SK-N-MC (cell line): ENCODE data around the gene FLNA.

ENCODE experiments used
- EZH2 ChIP-seq: fragments of 200-600 bp; sonication (generic); IDR thresholded peaks from one replicate; pipeline ENCODE4 v1.6.1; 2017; ENCODE audit warnings: antibody characterized with exemption
- FOXP2 ChIP-seq: optimal IDR thresholded peaks from 2 replicates; pipeline ENCODE3; 2011; ENCODE audit warnings: mild to moderate bottlenecking, moderate library complexity; ENCODE audit not compliant: insufficient read depth; ENCODE audit errors: extremely low read length, control extremely low read depth
- POLR2AphosphoS5 ChIP-seq: IDR thresholded peaks from 2 replicates; pipeline ENCODE4 v1.6.1; 2012; ENCODE audit warnings: mild to moderate bottlenecking, low read depth, low read length, borderline replicate concordance

DNA sequence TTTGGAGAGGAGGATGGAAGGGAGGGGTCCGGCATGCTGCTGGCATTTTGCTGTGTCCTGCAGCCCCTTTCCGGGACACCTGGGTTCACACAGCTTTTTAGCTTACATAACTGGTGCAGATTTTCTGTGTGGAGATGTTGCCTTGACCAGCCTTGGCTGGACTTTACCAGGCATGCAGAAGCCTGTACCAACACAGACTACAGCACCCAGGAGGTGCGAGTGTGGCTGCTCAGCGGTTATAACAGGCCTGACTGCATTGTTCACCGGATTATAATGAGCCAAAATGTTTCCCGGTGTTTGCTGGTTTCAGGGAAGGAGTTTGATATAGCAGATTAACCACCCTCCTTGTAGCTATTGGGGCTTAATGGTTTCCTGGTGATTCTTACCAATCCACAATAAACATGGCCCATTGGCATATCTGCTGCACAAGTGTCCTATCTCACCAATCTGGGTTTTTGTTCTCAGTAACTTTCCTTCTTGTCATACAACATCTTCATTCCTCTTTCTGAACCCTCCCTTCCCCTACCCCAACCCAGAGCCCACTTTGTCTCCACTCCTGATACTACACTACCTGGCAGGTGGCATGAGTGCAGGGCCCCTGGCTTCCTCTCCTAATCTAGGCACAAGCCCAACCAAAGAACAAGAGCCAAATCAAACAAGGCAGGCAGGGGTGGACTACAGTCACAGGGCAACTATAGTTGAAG, 27.6 kb upstream of the FLNA start:
- TF ChIP-seq POLR2AphosphoS5: no peak; the same call in 1 of the 2 replicates
- TF ChIP-seq EZH2: no peak
- TF ChIP-seq FOXP2: no peak
